Hepatocyte (in vitro differentiated cells): ENCODE results near the gene MYO1F.

Source experiments
- CTCF ChIP-seq: fragments of 200-600 bp; sonication (generic); IDR thresholded peaks from 2 replicates; pipeline ENCODE4 v1.5.1; 2016; ENCODE audit warnings: antibody characterized with exemption, mild to moderate bottlenecking; ENCODE audit not compliant: poor library complexity
- EZH2 ChIP-seq: fragments of 200-600 bp; sonication (generic); IDR thresholded peaks from 2 replicates; pipeline ENCODE4 v1.6.1; 2016; ENCODE audit warnings: antibody characterized with exemption, mild to moderate bottlenecking, borderline replicate concordance
- EZH2phosphoT487 ChIP-seq: fragments of 200-600 bp; sonication (generic); IDR thresholded peaks from one replicate; pipeline ENCODE4 v1.6.1; 2018; ENCODE audit warnings: antibody characterized with exemption, mild to moderate bottlenecking, low read depth, moderate library complexity; ENCODE audit not compliant: unreplicated experiment, severe bottlenecking

- TF ChIP-seq CTCF (no peak), EZH2 (no peak), EZH2phosphoT487 (no peak)
These were observed 34.9 kb upstream of the MYO1F start for GRCh38 chr19:8611877-8612806.
